ENCODE results near the gene MGAT3.
A peak's percentile ranks its signal among the peaks of the same experiment; 100 is the strongest.

MGAT3 gene

GRCh38 chr22:39467390-39467895, 10.6 kb downstream of the MGAT3 start:
- Mint-ChIP-seq H3K4me3 (no peak overlapping the region), H3K27me3 (ENCODE audit: low read depth) (no peaks in the 10 kb centered on the region), H3K9me3 (no peaks in the 10 kb centered on the region), H3K4me1 (ENCODE audit: low read depth) (peaks cover 12% of the 10 kb centered on the region), H3K27ac (no peak overlapping the region), H3K36me3 (ENCODE audit: low read depth) (no peaks in the 10 kb centered on the region)
- no peak for DNase-seq (ENCODE audit: low spot score)

- no peak for DNase-seq (ENCODE audit: low spot score)
- Mint-ChIP-seq H3K4me3 (no peak overlapping the region), H3K36me3 (ENCODE audit: low read depth) (no peaks in the 10 kb centered on the region), H3K27me3 (ENCODE audit: low read depth) (no peaks in the 10 kb centered on the region), H3K4me1 (ENCODE audit: low read depth) (peaks cover 17% of the 10 kb centered on the region), H3K9me3 (no peaks in the 10 kb centered on the region), H3K27ac (no peak overlapping the region)
Measured at GRCh38 chr22:39468487-39469325, 11.9 kb downstream of the MGAT3 start.

- no peaks in the 10 kb centered on the region for H3K36me3 Mint-ChIP-seq (ENCODE audit: low read depth)
- DNase-seq (ENCODE audit: low spot score): no peak
- H3K9me3 Mint-ChIP-seq: no peaks in the 10 kb centered on the region
Measured at GRCh38 chr22:39469326-39469680, 12.5 kb downstream of the MGAT3 start.

GRCh38 chr22:39469681-39470450, 13.1 kb downstream of the MGAT3 start:
- H3K9me3 Mint-ChIP-seq: no peaks in the 10 kb centered on the region
- no peaks in the 10 kb centered on the region for H3K36me3 Mint-ChIP-seq (ENCODE audit: low read depth)
- DNase-seq (ENCODE audit: low spot score): no peak
- no peak overlapping the region for H3K4me3 Mint-ChIP-seq
- H3K4me1 Mint-ChIP-seq (ENCODE audit: low read depth): peaks cover 17% of the 10 kb centered on the region
- no peaks in the 10 kb centered on the region for H3K27me3 Mint-ChIP-seq (ENCODE audit: low read depth)
- peak overlapping the region; percentile 4 for H3K27ac Mint-ChIP-seq

More at GRCh38 chr22:39469326-39469680, 12.5 kb downstream of the MGAT3 start:
- H3K27me3 Mint-ChIP-seq (ENCODE audit: low read depth): no peaks in the 10 kb centered on the region
- H3K27ac Mint-ChIP-seq: no peak overlapping the region
- H3K4me1 Mint-ChIP-seq (ENCODE audit: low read depth): peaks cover 17% of the 10 kb centered on the region
- H3K4me3 Mint-ChIP-seq: no peak overlapping the region

- peaks cover 17% of the 10 kb centered on the region for H3K4me1 Mint-ChIP-seq (ENCODE audit: low read depth)
- no peaks in the 10 kb centered on the region for H3K9me3 Mint-ChIP-seq
Measured at GRCh38 chr22:39470451-39471291, 13.9 kb downstream of the MGAT3 start.

GRCh38 chr22:39471381-39472141, 14.7 kb downstream of the MGAT3 start:
- Mint-ChIP-seq H3K4me3 (peak overlapping the region; percentile 49), H3K4me1 (ENCODE audit: low read depth) (peaks cover 17% of the 10 kb centered on the region)
- peak; percentile 14 for DNase-seq (ENCODE audit: low spot score)

More at GRCh38 chr22:39470451-39471291, 13.9 kb downstream of the MGAT3 start:
- no peaks in the 10 kb centered on the region for H3K36me3 Mint-ChIP-seq (ENCODE audit: low read depth)
- DNase-seq (ENCODE audit: low spot score): no peak
- no peak overlapping the region for H3K27ac Mint-ChIP-seq
- no peak overlapping the region for H3K4me3 Mint-ChIP-seq
- H3K27me3 Mint-ChIP-seq (ENCODE audit: low read depth): no peaks in the 10 kb centered on the region

GRCh38 chr22:39472570-39473556, 16.1 kb downstream of the MGAT3 start:
- Mint-ChIP-seq H3K27ac (no peak overlapping the region), H3K4me3 (no peak overlapping the region)
- DNase-seq (ENCODE audit: low spot score): no peak

More at GRCh38 chr22:39471381-39472141, 14.7 kb downstream of the MGAT3 start:
- H3K9me3 Mint-ChIP-seq: no peaks in the 10 kb centered on the region
- no peaks in the 10 kb centered on the region for H3K27me3 Mint-ChIP-seq (ENCODE audit: low read depth)
- peak overlapping the region; percentile 79 for H3K27ac Mint-ChIP-seq
- no peaks in the 10 kb centered on the region for H3K36me3 Mint-ChIP-seq (ENCODE audit: low read depth)

GRCh38 chr22:39473851-39474250, 17.0 kb downstream of the MGAT3 start:
- H3K27ac Mint-ChIP-seq: no peak overlapping the region
- H3K27me3 Mint-ChIP-seq (ENCODE audit: low read depth): no peaks in the 10 kb centered on the region
- peaks cover 17% of the 10 kb centered on the region for H3K4me1 Mint-ChIP-seq (ENCODE audit: low read depth)
- no peaks in the 10 kb centered on the region for H3K9me3 Mint-ChIP-seq
- no peaks in the 10 kb centered on the region for H3K36me3 Mint-ChIP-seq (ENCODE audit: low read depth)
- no peak overlapping the region for H3K4me3 Mint-ChIP-seq
- no peak for DNase-seq (ENCODE audit: low spot score)

More at GRCh38 chr22:39472570-39473556, 16.1 kb downstream of the MGAT3 start:
- Mint-ChIP-seq H3K4me1 (ENCODE audit: low read depth) (peaks cover 17% of the 10 kb centered on the region), H3K36me3 (ENCODE audit: low read depth) (no peaks in the 10 kb centered on the region), H3K9me3 (no peaks in the 10 kb centered on the region), H3K27me3 (ENCODE audit: low read depth) (no peaks in the 10 kb centered on the region)

GRCh38 chr22:39474351-39475111, 17.7 kb downstream of the MGAT3 start:
- no peak overlapping the region for H3K4me3 Mint-ChIP-seq
- no peaks in the 10 kb centered on the region for H3K27me3 Mint-ChIP-seq (ENCODE audit: low read depth)
- no peak overlapping the region for H3K27ac Mint-ChIP-seq
- no peak for DNase-seq (ENCODE audit: low spot score)
- H3K36me3 Mint-ChIP-seq (ENCODE audit: low read depth): no peaks in the 10 kb centered on the region
- H3K4me1 Mint-ChIP-seq (ENCODE audit: low read depth): peaks cover 17% of the 10 kb centered on the region
- H3K9me3 Mint-ChIP-seq: no peaks in the 10 kb centered on the region

- Mint-ChIP-seq H3K27ac (no peak overlapping the region), H3K36me3 (ENCODE audit: low read depth) (no peaks in the 10 kb centered on the region), H3K4me3 (no peak overlapping the region), H3K4me1 (ENCODE audit: low read depth) (peaks cover 17% of the 10 kb centered on the region), H3K27me3 (ENCODE audit: low read depth) (no peaks in the 10 kb centered on the region), H3K9me3 (no peaks in the 10 kb centered on the region)
- no peak for DNase-seq (ENCODE audit: low spot score)
Measured at GRCh38 chr22:39475337-39475736, 18.5 kb downstream of the MGAT3 start.

- Mint-ChIP-seq H3K9me3 (no peaks in the 10 kb centered on the region), H3K36me3 (ENCODE audit: low read depth) (no peaks in the 10 kb centered on the region), H3K27me3 (ENCODE audit: low read depth) (no peaks in the 10 kb centered on the region), H3K27ac (no peak overlapping the region), H3K4me1 (ENCODE audit: low read depth) (peaks cover 17% of the 10 kb centered on the region), H3K4me3 (no peak overlapping the region)
- DNase-seq (ENCODE audit: low spot score): no peak
Measured at GRCh38 chr22:39475902-39476301, 19.1 kb downstream of the MGAT3 start.

GRCh38 chr22:39476664-39477063, 19.9 kb downstream of the MGAT3 start:
- no peak for DNase-seq (ENCODE audit: low spot score)
- no peaks in the 10 kb centered on the region for H3K27me3 Mint-ChIP-seq (ENCODE audit: low read depth)
- no peaks in the 10 kb centered on the region for H3K9me3 Mint-ChIP-seq
- no peak overlapping the region for H3K4me3 Mint-ChIP-seq
- H3K4me1 Mint-ChIP-seq (ENCODE audit: low read depth): peaks cover 12% of the 10 kb centered on the region
- H3K36me3 Mint-ChIP-seq (ENCODE audit: low read depth): no peaks in the 10 kb centered on the region
- no peak overlapping the region for H3K27ac Mint-ChIP-seq
